HepG2 (cell line): ENCODE results near the gene BAIAP2L2. TPM values are rescaled to one million over a fixed set of nuclear protein-coding genes. Genes with fewer than 3 reads are reported as not detected.

Experiments used
- ATAC-seq: fragments of 200-7000 bp; cut with Tn5 transposase; 3 replicates; pipeline ENCODE4 v1.9.1; 2020; ENCODE audit warnings: mild to moderate bottlenecking, moderate library complexity
- BruUV-seq: library from RNA; stranded (reverse); fragments of 400-500 nt; replicated peaks from 2 replicates; lab custom pipeline; 2021; lab: Mats Ljungman, UMichigan
- CTCF ChIA-PET: fragments of 300-600 bp; formaldehyde crosslinking; extraction: SDS; loops from one replicate; lab custom pipeline; 2021; ENCODE audit warnings: low total read pairs, inconsistent platforms, low intra/inter-chr PET ratio; lab: Yijun Ruan, JAX
- POLR2A ChIA-PET: fragments of 350-600 bp; sonication (Branson Sonifier 250); formaldehyde crosslinking; loops from one replicate; lab custom pipeline; 2020; ENCODE audit warnings: antibody characterized with exemption, inconsistent platforms; lab: Yijun Ruan, JAX
- DNase-seq: peaks from one replicate; pipeline ENCODE4 v3.0.0-alpha.2; 2015; ENCODE audit warnings: low spot score
- FAIRE-seq: peaks from 3 replicates; lab custom pipeline; 2011; peaks lifted over from hg19 to GRCh38; lab: Jason Lieb, UNC
- H2AFZ ChIP-seq: one replicate; pipeline ENCODE4 v1.6.1; 2011; ENCODE audit warnings: low read length, inconsistent platforms
- H3K27ac ChIP-seq: fragments of 300-600 bp; 3 replicates; pipeline ENCODE4 v1.8.0; 2011; ENCODE audit warnings: mixed run types, mild to moderate bottlenecking, mixed read lengths, low read length, inconsistent platforms; ENCODE audit not compliant: insufficient read depth; ENCODE audit errors: extremely low read length
- H3K27me3 ChIP-seq, 2 experiments: fragments of 200-600 bp in 1 of 2; 2 replicates in 1 of 2; 3 replicates in 1 of 2; pipeline versions ENCODE4 v1.6.0 to v1.8.0; 2011; ENCODE audit warnings: low read length in 2 of 2, mild to moderate bottlenecking in 2 of 2, moderate library complexity in 2 of 2, inconsistent platforms in 1 of 2; ENCODE audit not compliant: insufficient read depth in 2 of 2, control insufficient read depth in 1 of 2
- H3K36me3 ChIP-seq, 2 experiments: fragments of 200-600 bp in 1 of 2; replicated peaks in 1 of 2; 2 replicates in 1 of 2; 3 replicates in 1 of 2; pipeline versions ENCODE4 v1.5.1 to v1.8.0; 2011; ENCODE audit warnings: low read length in 2 of 2, inconsistent platforms in 1 of 2; ENCODE audit not compliant: insufficient read depth in 2 of 2, control insufficient read depth in 1 of 2
- H3K4me1 ChIP-seq: 2 replicates; pipeline ENCODE4 v1.5.1; 2012; ENCODE audit warnings: low read length, inconsistent platforms; ENCODE audit not compliant: insufficient read depth
- H3K4me2 ChIP-seq: 2 replicates; pipeline ENCODE4 v1.6.0; 2011; ENCODE audit warnings: low read depth, low read length, inconsistent platforms
- H3K4me3 ChIP-seq, 3 experiments: fragments of 200-600 bp in 1 of 3; sonication (generic), shearing (Covaris generic) in 1 of 3; replicated peaks in 1 of 3; 2 replicates each; pipeline ENCODE4 v1.5.1; 2011 to 2016; ENCODE audit warnings: low read length in 3 of 3, inconsistent platforms in 2 of 3, low read depth in 2 of 3, mild to moderate bottlenecking in 2 of 3, control low read depth in 1 of 3, mixed read lengths in 1 of 3; ENCODE audit not compliant: insufficient read depth in 1 of 3
- H3K79me2 ChIP-seq: one replicate; pipeline ENCODE4 v1.6.1; 2011; ENCODE audit warnings: low read length, inconsistent platforms; ENCODE audit not compliant: insufficient read depth
- H3K9ac ChIP-seq: 2 replicates; pipeline ENCODE4 v1.6.0; 2011; ENCODE audit warnings: mild to moderate bottlenecking, low read depth, low read length, inconsistent platforms; ENCODE audit not compliant: insufficient read depth
- H3K9me3 ChIP-seq: 2 replicates; pipeline ENCODE4 v1.5.1; 2012; ENCODE audit warnings: mild to moderate bottlenecking, low read length
- H4K20me1 ChIP-seq: 2 replicates; pipeline ENCODE4 v1.6.0; 2011; ENCODE audit warnings: inconsistent platforms, mild to moderate bottlenecking, low read length, moderate library complexity; ENCODE audit not compliant: insufficient read depth
- CEBPB ChIP-seq: IDR thresholded peaks from 2 replicates; pipeline ENCODE4 v1.6.1; 2011; ENCODE audit warnings: low read depth, low read length, improper control_type of control experiment, borderline replicate concordance
- CREB1 ChIP-seq, 2 experiments: fragments of 450-650 bp in 1 of 2; IDR thresholded peaks; 2 replicates each; pipeline ENCODE4 v1.6.1; 2016 to 2017; ENCODE audit warnings: control low read depth in 1 of 2, mild to moderate bottlenecking in 1 of 2, missing compliant biosample characterization in 1 of 2, missing genetic modification characterization in 1 of 2
- SRF ChIP-seq: IDR thresholded peaks from 2 replicates; pipeline ENCODE4 v1.6.1; 2011; ENCODE audit warnings: mild to moderate bottlenecking, low read depth, low read length, moderate library complexity
- WGBS: methylation state at CpG from one replicate; pipeline ENCODE4 v1.1.6; 2017; ENCODE audit warnings: low lambda C conversion rate; 5-methylcytosine and 5-hydroxymethylcytosine counted together
- in situ Hi-C: cut with HindIII; loops from 2 replicates; pipeline ENCODE4 v1.10.0; 2017; ENCODE audit warnings: low pct_unique_long_range_greater_than_20kb; ENCODE audit not compliant: extremely low pct_ligation_motif_present
- intact Hi-C: fragments of 100-400 bp; cut with micrococcal nuclease; formaldehyde crosslinking; loops from one replicate; pipeline ENCODE4 v1.10.0; 2022; ENCODE audit not compliant: unreplicated experiment
- polyA plus RNA-seq, 8 experiments: library from polyadenylated mRNA; depleted of rRNA in 3 of 8; stranded (reverse) in 7 of 8; unstranded in 1 of 8; fragments of >200 nt; fragmentation: Illumina TruSeq in 4 of 8; extraction: Trizol in 4 of 8; gene quantifications; 2 replicates each; pipeline versions ENCODE4 v1.2.1 to v1.2.3, GENCODE V29; 2011 to 2016; ENCODE audit warnings: low read depth in 4 of 8, missing spikeins in 1 of 8, mixed read lengths in 1 of 8; ENCODE audit not compliant: insufficient read depth in 1 of 8
- total RNA-seq, 5 experiments: library from RNA; depleted of rRNA; stranded (reverse); fragments of >200 nt; fragmentation: Illumina TruSeq; extraction: Trizol; gene quantifications; 2 replicates each; pipeline ENCODE4 v1.2.3, GENCODE V29; 2016; ENCODE audit warnings: low read depth in 1 of 5
- TF ChIP-seq, protein P1 (sequence below): sonication (generic); formaldehyde crosslinking; IDR thresholded peaks from 2 replicates; pipeline ENCODE4 v1.5.1; 2020; ENCODE audit warnings: missing genetic modification reagents, mild to moderate bottlenecking, borderline replicate concordance

The BAIAP2L2 gene
- total and polyA plus RNA-seq, 2 of the 13 experiments (the other 11 are each of a cell fraction or from before 2014, with no cell fraction given): 4.4 to 7.5 TPM

DNA sequence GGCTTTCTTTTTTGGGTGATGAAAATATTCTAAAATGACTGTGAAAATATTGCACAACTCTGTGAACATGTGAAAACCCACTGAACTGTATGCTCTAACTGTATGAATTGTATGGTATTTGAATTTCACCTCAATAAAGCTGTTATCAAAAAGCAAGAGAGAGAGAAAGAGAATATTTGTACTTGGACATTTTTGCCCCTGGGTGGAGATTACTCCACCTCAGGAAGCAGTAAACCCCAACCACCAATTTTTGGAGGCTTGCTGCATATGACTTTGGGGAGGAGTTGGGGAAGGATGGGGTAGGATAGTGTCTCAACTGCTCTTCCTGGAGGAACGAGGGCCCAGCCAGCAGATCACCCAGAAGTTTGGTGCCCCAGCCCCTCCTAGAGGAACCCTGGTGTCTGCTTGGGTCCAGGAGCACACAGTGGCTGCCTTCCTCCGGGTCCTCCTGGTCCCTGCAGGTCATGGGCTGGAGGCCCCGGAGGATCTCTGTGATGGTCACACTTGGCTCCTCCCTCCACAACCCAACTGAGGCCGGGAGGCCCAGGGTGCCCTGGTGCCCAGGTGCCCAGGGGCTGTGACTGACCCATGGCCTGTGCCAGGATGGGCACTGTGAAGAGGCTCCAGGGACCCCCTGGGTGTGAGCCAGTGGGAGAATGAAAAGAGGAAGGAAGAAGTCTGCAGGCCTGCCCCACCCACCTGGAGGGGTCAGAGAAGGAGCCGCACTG is 68.6 kb downstream of the BAIAP2L2 start:
- Histone ChIP-seq H3K4me1 (peaks cover 28% of the 10 kb centered on the region), H3K4me3 (no peak overlapping the region), H2AFZ (no peak overlapping the region), H3K36me3 (no peaks in the 10 kb centered on the region), H3K4me2 (no peak overlapping the region), H4K20me1 (no peaks in the 10 kb centered on the region), H3K9me3 (no peaks in the 10 kb centered on the region), H3K9ac (no peak overlapping the region), H3K27me3 (peaks cover 1 to 29% of the 10 kb centered on the region in 2 experiments; a peak in 3 of 5 replicates), H3K27ac (no peak overlapping the region), H3K79me2 (no peaks in the 10 kb centered on the region)
- FAIRE-seq: no peak
- BruUV-seq: no TSS peak
- no peak for DNase-seq
- TF ChIP-seq SRF (no peak), CEBPB (peak; percentile 69)
- ChIA-PET CTCF (no interaction called here), POLR2A (no interaction called here)
- intact Hi-C loops: no loop called here
- in situ Hi-C loops: no loop called here
- WGBS: 7% methylated on average over 2 of the region's 5 CpGs
- no peak for ATAC-seq

DNA sequence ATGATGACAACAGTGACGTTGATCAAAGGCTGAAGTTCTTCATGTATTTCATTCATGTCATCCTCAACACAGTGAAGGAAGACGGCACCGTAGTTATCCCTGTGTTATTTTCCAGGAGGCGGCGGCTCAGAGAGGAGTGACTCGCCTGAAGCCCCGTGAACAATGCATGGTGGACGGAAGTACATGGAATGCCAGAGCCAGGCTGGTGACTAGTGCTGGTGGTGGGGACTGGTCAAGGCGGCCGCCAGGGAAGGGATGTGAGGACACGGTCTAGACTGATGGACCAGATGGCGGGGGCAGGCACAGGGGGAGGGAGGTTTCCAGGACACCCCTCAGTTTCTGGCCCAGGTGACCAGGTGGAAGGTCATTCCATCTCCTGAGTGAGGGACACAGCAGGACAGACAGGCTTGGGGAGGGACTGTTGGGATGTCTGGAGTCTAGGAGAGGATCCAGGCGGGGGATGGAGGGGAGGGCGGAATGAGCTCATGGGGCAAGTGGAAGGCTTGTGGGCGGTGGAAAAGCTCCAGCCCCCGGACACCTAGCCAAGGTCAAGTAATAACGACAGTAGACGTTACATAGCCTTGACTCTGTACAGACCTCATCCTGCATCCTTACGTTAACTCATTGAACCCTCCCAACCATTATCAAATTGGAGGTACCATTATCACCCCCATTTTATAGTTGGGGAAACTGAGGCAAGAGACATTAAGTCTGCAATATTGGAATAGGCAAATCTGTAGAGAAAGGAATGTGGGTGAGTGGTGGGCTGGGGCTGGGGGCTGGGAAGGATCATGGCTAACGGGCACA is 69.3 kb downstream of the BAIAP2L2 start:
- intact Hi-C loops (no loop called here), in situ Hi-C loops (no loop called here)
- Histone ChIP-seq H3K9ac (no peak overlapping the region), H2AFZ (no peak overlapping the region), H3K27me3 (peaks cover 1 to 28% of the 10 kb centered on the region in 2 experiments; a peak in 2 of 5 replicates), H3K36me3 (no peaks in the 10 kb centered on the region), H3K79me2 (no peaks in the 10 kb centered on the region), H3K9me3 (no peaks in the 10 kb centered on the region), H3K4me1 (peaks cover 35% of the 10 kb centered on the region), H3K4me3 (no peak overlapping the region), H4K20me1 (no peaks in the 10 kb centered on the region), H3K27ac (no peak overlapping the region), H3K4me2 (no peak overlapping the region)
- no TSS peak for BruUV-seq
- POLR2A ChIA-PET: no interaction called here
- DNase-seq (no peak), FAIRE-seq (no peak), ATAC-seq (peak; percentile 45; the same call in 2 of the 3 replicates)
- TF ChIP-seq, protein P1, sequence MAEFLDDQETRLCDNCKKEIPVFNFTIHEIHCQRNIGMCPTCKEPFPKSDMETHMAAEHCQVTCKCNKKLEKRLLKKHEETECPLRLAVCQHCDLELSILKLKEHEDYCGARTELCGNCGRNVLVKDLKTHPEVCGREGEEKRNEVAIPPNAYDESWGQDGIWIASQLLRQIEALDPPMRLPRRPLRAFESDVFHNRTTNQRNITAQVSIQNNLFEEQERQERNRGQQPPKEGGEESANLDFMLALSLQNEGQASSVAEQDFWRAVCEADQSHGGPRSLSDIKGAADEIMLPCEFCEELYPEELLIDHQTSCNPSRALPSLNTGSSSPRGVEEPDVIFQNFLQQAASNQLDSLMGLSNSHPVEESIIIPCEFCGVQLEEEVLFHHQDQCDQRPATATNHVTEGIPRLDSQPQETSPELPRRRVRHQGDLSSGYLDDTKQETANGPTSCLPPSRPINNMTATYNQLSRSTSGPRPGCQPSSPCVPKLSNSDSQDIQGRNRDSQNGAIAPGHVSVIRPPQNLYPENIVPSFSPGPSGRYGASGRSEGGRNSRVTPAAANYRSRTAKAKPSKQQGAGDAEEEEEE (CRISPR knock-in tag): no peak
- peak; percentile 41; the same call in 1 of the 2 replicates for TF ChIP-seq CREB1 (IDR thresholded peaks at IDR 0.05)
- TF ChIP-seq CREB1 (CRISPR knock-in tag; IDR thresholded peaks at IDR 0.05): no peak
- 33% methylated on average over 20 of the region's 20 CpGs for WGBS
- CTCF ChIA-PET: no interaction called here
